HFFc6 (cell line): ENCODE data around the gene SLC6A18. TPM values are rescaled to one million over a fixed set of nuclear protein-coding genes. Genes with fewer than 3 reads are reported as not detected.
"Not testable (repeated sequence)": the region's sequence is repeated elsewhere in the genome, so short reads cannot be mapped to it uniquely, and the experiment has no call there.

Experiments
- DNase-seq: peaks from one replicate; pipeline ENCODE4 v3.0.0-alpha.2; 2018
- H3K27ac Mint-ChIP-seq: 2 replicates; pipeline ENCODE4 v1.8.0; 2020; ENCODE audit warnings: mild to moderate bottlenecking, mixed read lengths
- H3K27me3 Mint-ChIP-seq: 2 replicates; pipeline ENCODE4 v1.8.0; 2021; ENCODE audit warnings: mild to moderate bottlenecking, moderate library complexity, mixed read lengths; ENCODE audit not compliant: insufficient read depth
- H3K36me3 Mint-ChIP-seq: 2 replicates; pipeline ENCODE4 v1.8.0; 2021; ENCODE audit warnings: low read depth, mixed read lengths
- H3K4me1 Mint-ChIP-seq: 2 replicates; pipeline ENCODE4 v1.8.0; 2020; ENCODE audit warnings: low read depth, mixed read lengths
- H3K4me3 Mint-ChIP-seq: 2 replicates; pipeline ENCODE4 v1.8.0; 2020; ENCODE audit warnings: mild to moderate bottlenecking, moderate library complexity, mixed read lengths
- H3K9me3 Mint-ChIP-seq: 2 replicates; pipeline ENCODE4 v1.8.0; 2020; ENCODE audit warnings: mild to moderate bottlenecking, mixed read lengths
- CTCF ChIP-seq: fragments of 200-600 bp; sonication (generic); IDR thresholded peaks from 2 replicates; pipeline ENCODE4 v1.5.0; 2021; ENCODE audit warnings: antibody characterized with exemption, mild to moderate bottlenecking
- total RNA-seq, 6 experiments: library from RNA; stranded (reverse); fragmentation: NEBNext Ultra II Directional; extraction: Animal tissue kit (Norgen Biotek cat#: 25700); gene quantifications; 2 replicates in 1 of 6; 3 replicates in 5 of 6; pipeline ENCODE4 v1.2.3, GENCODE V29; 2021

Gene SLC6A18
- total RNA-seq, 6 experiments from 2014 or later: not detected

- no peaks in the 10 kb centered on the region for H3K4me1 Mint-ChIP-seq
- H3K27ac Mint-ChIP-seq: no peak overlapping the region
- H3K4me3 Mint-ChIP-seq: no peak overlapping the region
- H3K36me3 Mint-ChIP-seq: peaks cover 10% of the 10 kb centered on the region; the same call in 1 of the 2 replicates
- peaks cover 26% of the 10 kb centered on the region for H3K27me3 Mint-ChIP-seq
- peaks cover 31% of the 10 kb centered on the region for H3K9me3 Mint-ChIP-seq
- DNase-seq: no peak
- TF ChIP-seq CTCF: no peak
Observed at GRCh38 chr5:1285141-1285540, 60.0 kb downstream of the SLC6A18 start.

GRCh38 chr5:1285883-1286291 lies 60.7 kb downstream of the SLC6A18 start:
- H3K4me1 Mint-ChIP-seq: no peaks in the 10 kb centered on the region
- H3K36me3 Mint-ChIP-seq: peaks cover 10% of the 10 kb centered on the region; the same call in 1 of the 2 replicates
- TF ChIP-seq CTCF: no peak
- peaks cover 26% of the 10 kb centered on the region for H3K27me3 Mint-ChIP-seq
- DNase-seq: no peak
- H3K4me3 Mint-ChIP-seq: no peak overlapping the region
- H3K27ac Mint-ChIP-seq: no peak overlapping the region
- H3K9me3 Mint-ChIP-seq: peaks cover 30% of the 10 kb centered on the region

- H3K4me1 Mint-ChIP-seq: no peaks in the 10 kb centered on the region
- no peak overlapping the region for H3K27ac Mint-ChIP-seq
- peaks cover 10% of the 10 kb centered on the region; the same call in 1 of the 2 replicates for H3K36me3 Mint-ChIP-seq
- peaks cover 40% of the 10 kb centered on the region for H3K9me3 Mint-ChIP-seq
- DNase-seq: no peak
- no peak for TF ChIP-seq CTCF
- H3K27me3 Mint-ChIP-seq: peaks cover 21% of the 10 kb centered on the region
- no peak overlapping the region for H3K4me3 Mint-ChIP-seq
Observed at GRCh38 chr5:1288439-1289335, 63.5 kb downstream of the SLC6A18 start.

- H3K27ac Mint-ChIP-seq, DNase-seq: not testable (repeated sequence)
- H3K27me3 Mint-ChIP-seq: peaks cover 18% of the 10 kb centered on the region
Observed at GRCh38 chr5:1289559-1289958, 64.4 kb downstream of the SLC6A18 start.

GRCh38 chr5:1290956-1291355 lies 65.8 kb downstream of the SLC6A18 start:
- Mint-ChIP-seq H3K27me3 (peaks cover 17% of the 10 kb centered on the region), H3K9me3 (peaks cover 35% of the 10 kb centered on the region)
- not testable (repeated sequence) for H3K4me1 Mint-ChIP-seq, H3K4me3 Mint-ChIP-seq, H3K36me3 Mint-ChIP-seq, H3K27ac Mint-ChIP-seq, DNase-seq

More at GRCh38 chr5:1289559-1289958, 64.4 kb downstream of the SLC6A18 start:
- not testable (repeated sequence) for H3K4me1 Mint-ChIP-seq, H3K36me3 Mint-ChIP-seq, H3K4me3 Mint-ChIP-seq
- peaks cover 36% of the 10 kb centered on the region for H3K9me3 Mint-ChIP-seq

GRCh38 chr5:1291611-1292080 lies 66.5 kb downstream of the SLC6A18 start:
- Mint-ChIP-seq H3K4me3 (no peak overlapping the region), H3K27ac (no peak overlapping the region), H3K9me3 (peaks cover 34% of the 10 kb centered on the region), H3K4me1 (no peaks in the 10 kb centered on the region), H3K36me3 (peaks cover 10% of the 10 kb centered on the region; the same call in 1 of the 2 replicates), H3K27me3 (peaks cover 15% of the 10 kb centered on the region)
- DNase-seq: no peak
- no peak for TF ChIP-seq CTCF
